IPS-18c (cell line): Measurements from ENCODE around the gene SEC14L5.

Experiments
- H3K4me3 ChIP-seq: 2 replicates; pipeline ENCODE4 v1.7.0; 2013; ENCODE audit warnings: low read depth, mild to moderate bottlenecking, low read length, moderate library complexity; ENCODE audit not compliant: insufficient read depth
- H3K9me3 ChIP-seq: one replicate; pipeline ENCODE4 v1.6.1; 2013; ENCODE audit warnings: mild to moderate bottlenecking, low read length, moderate library complexity; ENCODE audit not compliant: control insufficient read depth, insufficient read depth

The SEC14L5 gene

GRCh38 chr16:5062790-5063765, 104.9 kb downstream of the SEC14L5 start:
- H3K9me3 ChIP-seq = no peaks in the 10 kb centered on the region
- no peak overlapping the region for H3K4me3 ChIP-seq

GRCh38 chr16:5064915-5065314, 106.8 kb downstream of the SEC14L5 start:
- H3K4me3 ChIP-seq = no peak overlapping the region

GRCh38 chr16:5065326-5065725, 107.2 kb downstream of the SEC14L5 start:
- Histone ChIP-seq H3K9me3 (no peaks in the 10 kb centered on the region), H3K4me3 (no peak overlapping the region)

More at GRCh38 chr16:5064915-5065314, 106.8 kb downstream of the SEC14L5 start:
- no peaks in the 10 kb centered on the region for H3K9me3 ChIP-seq

- Histone ChIP-seq H3K4me3 (no peak within 1 kb of the TSS), H3K9me3 (no peaks in the 10 kb centered on the region)
These were observed 107.7 kb downstream of the SEC14L5 start, which contains the start of gene C16orf89 for GRCh38 chr16:5065813-5066212. TSS of gene C16orf89 (minus strand) at chr16:5065956. CDS start at chr16:5065908, 48 bp downstream.

- Histone ChIP-seq H3K4me3 (no peak overlapping the region), H3K9me3 (no peaks in the 10 kb centered on the region)
These were observed 108.4 kb downstream of the SEC14L5 start for GRCh38 chr16:5066511-5066910.
